AG09309 (cell line): ENCODE measurements around the gene SUMO4.

ENCODE experiments used
- DNase-seq: peaks from one replicate; pipeline ENCODE4 v3.0.0-alpha.2; 2010; ENCODE audit warnings: low read depth
- H3K4me3 ChIP-seq: 2 replicates; pipeline ENCODE4 v1.5.1; 2011; ENCODE audit warnings: mild to moderate bottlenecking, low read depth, low read length, moderate library complexity; ENCODE audit not compliant: control insufficient read depth
- TF ChIP-seq, protein P1 (sequence below): IDR thresholded peaks from 2 replicates; pipeline ENCODE4 v1.5.1; 2011; ENCODE audit warnings: mild to moderate bottlenecking, low read depth, low read length, inconsistent platforms; ENCODE audit not compliant: insufficient read depth, control insufficient read depth; ENCODE audit errors: missing control alignments

SUMO4 gene

DNA sequence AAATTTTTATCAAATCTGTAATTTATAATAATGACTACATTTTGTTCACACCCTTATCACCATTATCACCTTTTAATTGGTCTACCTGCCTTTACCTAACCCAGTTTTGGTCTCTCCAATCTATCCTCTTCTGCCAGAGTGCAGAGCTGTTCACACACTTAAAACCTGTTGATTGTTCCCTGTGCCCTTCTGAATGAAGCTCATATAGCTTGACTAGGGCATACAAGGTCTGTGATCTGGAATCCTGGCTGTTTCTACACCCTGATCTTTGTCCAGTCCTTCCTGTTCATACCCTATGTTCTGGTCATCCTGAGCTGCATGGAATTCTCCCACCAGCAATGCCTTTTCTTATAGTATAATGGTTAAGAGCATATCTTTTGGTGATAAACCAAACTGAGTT, 28.9 kb upstream of the SUMO4 start:
- DNase-seq = no peak
- no peak overlapping the region for H3K4me3 ChIP-seq
- TF ChIP-seq, protein P1, sequence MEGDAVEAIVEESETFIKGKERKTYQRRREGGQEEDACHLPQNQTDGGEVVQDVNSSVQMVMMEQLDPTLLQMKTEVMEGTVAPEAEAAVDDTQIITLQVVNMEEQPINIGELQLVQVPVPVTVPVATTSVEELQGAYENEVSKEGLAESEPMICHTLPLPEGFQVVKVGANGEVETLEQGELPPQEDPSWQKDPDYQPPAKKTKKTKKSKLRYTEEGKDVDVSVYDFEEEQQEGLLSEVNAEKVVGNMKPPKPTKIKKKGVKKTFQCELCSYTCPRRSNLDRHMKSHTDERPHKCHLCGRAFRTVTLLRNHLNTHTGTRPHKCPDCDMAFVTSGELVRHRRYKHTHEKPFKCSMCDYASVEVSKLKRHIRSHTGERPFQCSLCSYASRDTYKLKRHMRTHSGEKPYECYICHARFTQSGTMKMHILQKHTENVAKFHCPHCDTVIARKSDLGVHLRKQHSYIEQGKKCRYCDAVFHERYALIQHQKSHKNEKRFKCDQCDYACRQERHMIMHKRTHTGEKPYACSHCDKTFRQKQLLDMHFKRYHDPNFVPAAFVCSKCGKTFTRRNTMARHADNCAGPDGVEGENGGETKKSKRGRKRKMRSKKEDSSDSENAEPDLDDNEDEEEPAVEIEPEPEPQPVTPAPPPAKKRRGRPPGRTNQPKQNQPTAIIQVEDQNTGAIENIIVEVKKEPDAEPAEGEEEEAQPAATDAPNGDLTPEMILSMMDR = no peak

GRCh38 chr6:149372062-149372461, 28.0 kb upstream of the SUMO4 start:
- H3K4me3 ChIP-seq = no peak overlapping the region
- DNase-seq = no peak
- TF ChIP-seq, protein P1 = no peak

GRCh38 chr6:149373511-149373910, 26.6 kb upstream of the SUMO4 start:
- H3K4me3 ChIP-seq = no peak overlapping the region
- TF ChIP-seq, protein P1 = no peak
- DNase-seq = no peak

GRCh38 chr6:149379977-149380376, 20.1 kb upstream of the SUMO4 start:
- H3K4me3 ChIP-seq = no peak overlapping the region
- TF ChIP-seq, protein P1 = no peak
- no peak for DNase-seq

GRCh38 chr6:149380523-149380922, 19.5 kb upstream of the SUMO4 start:
- TF ChIP-seq, protein P1 = no peak
- no peak for DNase-seq
- no peak overlapping the region for H3K4me3 ChIP-seq

DNA sequence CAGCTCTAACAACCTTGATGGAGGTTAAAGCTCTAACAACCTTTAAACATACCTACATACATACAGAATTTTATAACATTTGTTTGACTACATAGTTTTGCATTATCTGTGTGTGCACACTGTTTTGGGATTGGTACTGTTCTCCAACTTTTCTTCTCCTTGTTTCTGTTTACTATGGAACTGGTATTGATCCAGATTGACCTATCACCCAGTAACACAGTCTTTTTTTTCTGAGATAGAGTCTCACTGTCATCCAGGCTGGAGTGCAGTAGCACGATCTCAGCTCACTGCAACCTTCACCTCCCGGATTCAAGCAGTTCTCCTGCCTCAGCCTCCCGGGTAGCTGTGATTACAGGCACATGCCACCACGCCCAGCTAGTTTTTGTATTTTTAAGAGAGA, 16.7 kb upstream of the SUMO4 start:
- no peak overlapping the region for H3K4me3 ChIP-seq
- TF ChIP-seq, protein P1 = no peak
- DNase-seq = no peak

GRCh38 chr6:149384464-149384863, 15.6 kb upstream of the SUMO4 start:
- DNase-seq = no peak
- TF ChIP-seq, protein P1 = no peak
- H3K4me3 ChIP-seq = no peak overlapping the region
